Ovary (tissue), 3 donors: Measurements from ENCODE around the gene PDCD6IP.
"Not testable (repeated sequence)": the region's sequence is repeated elsewhere in the genome, so short reads cannot be mapped to it uniquely, and the experiment has no call there.

Source experiments
- CTCF ChIP-seq, 3 donors: fragments of 450-650 bp in 2 of 3; fragments of 200-600 bp in 1 of 3; IDR thresholded peaks; one replicate each; pipeline versions ENCODE4 v1.5.1 to v1.8.0; 2016 to 2022; ENCODE audit warnings: antibody characterized with exemption in 3 of 3, mild to moderate bottlenecking in 1 of 3
- EP300 ChIP-seq: sonication (generic); formaldehyde crosslinking; IDR thresholded peaks from one replicate; pipeline ENCODE4 v1.6.1; 2017; ENCODE audit warnings: antibody characterized with exemption
- POLR2A ChIP-seq: fragments of 450-650 bp; IDR thresholded peaks from one replicate; pipeline ENCODE4 v1.6.1; 2017; ENCODE audit warnings: antibody characterized with exemption, mild to moderate bottlenecking, moderate library complexity
- donor health status: DM: no; HTN: no; CAD: no.

- TF ChIP-seq CTCF (IDR thresholded peaks at IDR 0.05); POLR2A; EP300: not testable (repeated sequence)
Measured at GRCh38 chr3:33754391-33754790, 44.0 kb upstream of the PDCD6IP start.
